GM23248 (cell line): Measurements from ENCODE around the gene LYSMD1. TPM values are rescaled to one million over a fixed set of nuclear protein-coding genes. Genes with fewer than 3 reads are reported as not detected.
A peak's percentile ranks its signal among the peaks of the same experiment; 100 is the strongest.
"Not testable (repeated sequence)": the region's sequence is repeated elsewhere in the genome, so short reads cannot be mapped to it uniquely, and the experiment has no call there.

Experiments used
- DNase-seq: peaks from one replicate; pipeline ENCODE4 v3.0.0-alpha.2; 2015
- H2AFZ ChIP-seq: fragments of 200-600 bp; sonication (generic); 2 replicates; pipeline ENCODE4 v1.6.1; 2016; ENCODE audit warnings: antibody characterized with exemption
- H3F3A ChIP-seq: fragments of 200-600 bp; sonication (generic); 2 replicates; pipeline ENCODE4 v1.6.1; 2016; ENCODE audit warnings: mild to moderate bottlenecking, antibody characterized with exemption, mixed run types; ENCODE audit not compliant: insufficient read depth
- H3K27ac ChIP-seq: fragments of 200-600 bp; sonication (generic); 2 replicates; pipeline ENCODE4 v1.5.1; 2016; ENCODE audit warnings: mild to moderate bottlenecking
- H3K27me3 ChIP-seq: fragments of 200-600 bp; sonication (generic); replicated peaks from 2 replicates; pipeline ENCODE4 v1.6.1; 2016; ENCODE audit warnings: mild to moderate bottlenecking; ENCODE audit not compliant: insufficient read depth
- H3K36me3 ChIP-seq: fragments of 200-600 bp; sonication (generic); 2 replicates; pipeline ENCODE4 v1.6.1; 2016; ENCODE audit warnings: low read depth, mild to moderate bottlenecking
- H3K4me1 ChIP-seq: fragments of 200-600 bp; sonication (generic); 2 replicates; pipeline ENCODE4 v1.6.1; 2016; ENCODE audit warnings: mild to moderate bottlenecking; ENCODE audit not compliant: insufficient read depth
- H3K4me2 ChIP-seq: fragments of 200-600 bp; sonication (generic); one replicate; pipeline ENCODE4 v1.6.1; 2016; ENCODE audit warnings: mild to moderate bottlenecking; ENCODE audit not compliant: unreplicated experiment
- H3K4me3 ChIP-seq: fragments of 200-600 bp; sonication (generic); 2 replicates; pipeline ENCODE4 v1.5.1; 2016; ENCODE audit warnings: mild to moderate bottlenecking
- H3K79me2 ChIP-seq: fragments of 200-600 bp; sonication (generic); 2 replicates; pipeline ENCODE4 v1.6.1; 2016; ENCODE audit warnings: mild to moderate bottlenecking; ENCODE audit not compliant: insufficient read depth
- H3K9ac ChIP-seq: fragments of 200-600 bp; sonication (generic); 2 replicates; pipeline ENCODE4 v1.6.1; 2016; ENCODE audit warnings: mild to moderate bottlenecking
- H3K9me2 ChIP-seq: fragments of 200-600 bp; sonication (generic); 2 replicates; pipeline ENCODE4 v1.6.1; 2016; ENCODE audit warnings: mixed run types, mild to moderate bottlenecking, moderate library complexity; ENCODE audit not compliant: insufficient read depth
- H3K9me3 ChIP-seq: fragments of 200-600 bp; sonication (generic); one replicate; pipeline ENCODE4 v1.6.1; 2017; ENCODE audit warnings: low read depth
- H4K20me1 ChIP-seq: fragments of 200-600 bp; sonication (generic); 2 replicates; pipeline ENCODE4 v1.6.0; 2016; ENCODE audit not compliant: insufficient read depth
- EZH2 ChIP-seq: fragments of 200-600 bp; sonication (generic); IDR thresholded peaks from 2 replicates; pipeline ENCODE4 v1.6.1; 2018; ENCODE audit warnings: antibody characterized with exemption, mild to moderate bottlenecking; ENCODE audit not compliant: insufficient read depth, poor library complexity, severe bottlenecking
- EZH2phosphoT487 ChIP-seq: fragments of 200-600 bp; sonication (generic); IDR thresholded peaks from 2 replicates; pipeline ENCODE4 v1.6.1; 2018; ENCODE audit warnings: antibody characterized with exemption, moderate library complexity, mild to moderate bottlenecking, low read depth; ENCODE audit not compliant: insufficient read depth
- WGBS, 2 experiments: methylation state at CpG; one replicate each; pipeline ENCODE4 v1.1.6; 2015 to 2017; ENCODE audit warnings: low lambda C conversion rate in 2 of 2, low coverage in 1 of 2; ENCODE audit errors: missing lambda C conversion rate in 2 of 2; 5-methylcytosine and 5-hydroxymethylcytosine counted together
- in situ Hi-C: fragments of 300-500 bp; cut with MboI; formaldehyde crosslinking; loops from 2 replicates; pipeline ENCODE4 v1.15.0; 2020
- polyA plus RNA-seq: library from polyadenylated mRNA; unstranded; fragments of >200 nt; fragmentation: Nextera tagmentation; extraction: Ambion mirVana; gene quantifications from 2 replicates; pipeline ENCODE4 v1.2.1, GENCODE V29; 2016
- total RNA-seq: library from RNA; depleted of rRNA; stranded (reverse); fragments of >200 nt; shearing (Covaris generic); gene quantifications from 2 replicates; pipeline ENCODE4 v1.2.3, GENCODE V29; 2014

The LYSMD1 gene
- total and polyA plus RNA-seq, 2 experiments from 2014 or later, result 3.4 to 11.5 TPM

DNA sequence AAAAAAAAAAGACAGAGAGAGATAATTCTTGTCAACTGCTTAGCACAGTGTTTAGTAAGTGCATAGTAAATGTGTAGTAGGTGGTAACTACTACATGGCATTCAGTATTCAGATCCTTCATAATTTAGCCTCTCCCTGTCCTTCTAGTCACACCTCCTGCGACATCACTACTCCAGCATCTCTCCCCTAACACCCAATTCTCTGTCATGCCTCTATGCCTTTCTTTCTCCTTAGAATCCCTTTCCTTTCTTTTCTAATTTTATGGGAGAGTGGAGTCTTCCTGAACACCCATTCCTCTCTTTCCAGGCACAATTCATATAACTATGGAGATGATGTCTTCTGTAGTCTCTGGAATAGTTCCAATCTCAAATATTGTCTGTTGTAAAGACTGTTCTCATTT lies 28.2 kb upstream of the LYSMD1 start:
- peak; percentile 32 for DNase-seq
- in situ Hi-C loops, result no loop called here
- Histone ChIP-seq H2AFZ (no peak overlapping the region), H3K36me3 (no peaks in the 10 kb centered on the region), H3K4me1 (peaks cover 15% of the 10 kb centered on the region), H3K4me3 (no peak overlapping the region), H4K20me1 (no peaks in the 10 kb centered on the region), H3K9ac (no peak overlapping the region), H3K9me3 (no peaks in the 10 kb centered on the region), H3K27me3 (no peaks in the 10 kb centered on the region), H3K9me2 (no peaks in the 10 kb centered on the region), H3K4me2 (no peak overlapping the region), H3K27ac (no peak overlapping the region), H3F3A (peaks cover 21% of the 10 kb centered on the region), H3K79me2 (peaks cover 25% of the 10 kb centered on the region)
- 50 to 62% methylated on average over 1 of the region's 1 CpG for WGBS, 2 experiments
- TF ChIP-seq EZH2 (no peak), EZH2phosphoT487 (no peak)

- no peak for DNase-seq
- Histone ChIP-seq H3K27ac (no peak overlapping the region), H4K20me1 (no peaks in the 10 kb centered on the region), H3K4me3 (no peak overlapping the region), H3K9me2 (no peaks in the 10 kb centered on the region), H3F3A (peaks cover 21% of the 10 kb centered on the region; the same call in 1 of the 2 replicates), H3K9ac (no peak overlapping the region), H3K4me1 (peaks cover 20% of the 10 kb centered on the region), H3K79me2 (peaks cover 27% of the 10 kb centered on the region), H3K9me3 (no peaks in the 10 kb centered on the region), H3K36me3 (no peaks in the 10 kb centered on the region), H3K4me2 (no peak overlapping the region), H2AFZ (no peak overlapping the region), H3K27me3 (no peaks in the 10 kb centered on the region)
- in situ Hi-C loops, result no loop called here
- 74% methylated on average over 6 of the region's 6 CpGs for WGBS, 2 experiments
- TF ChIP-seq EZH2 (no peak), EZH2phosphoT487 (no peak)
Measured at GRCh38 chr1:151193304-151193703, 27.6 kb upstream of the LYSMD1 start.

- Histone ChIP-seq H3K9ac (no peak overlapping the region), H3F3A (peaks cover 16% of the 10 kb centered on the region; the same call in 1 of the 2 replicates), H3K4me2 (no peak overlapping the region), H3K4me3 (no peak overlapping the region), H3K27me3 (no peaks in the 10 kb centered on the region), H4K20me1 (no peaks in the 10 kb centered on the region), H2AFZ (no peak overlapping the region), H3K79me2 (peaks cover 35% of the 10 kb centered on the region), H3K36me3 (no peaks in the 10 kb centered on the region), H3K27ac (no peak overlapping the region), H3K9me3 (no peaks in the 10 kb centered on the region), H3K9me2 (no peaks in the 10 kb centered on the region), H3K4me1 (peaks cover 16% of the 10 kb centered on the region)
- no peak for DNase-seq
- no peak for TF ChIP-seq EZH2
- TF ChIP-seq EZH2phosphoT487, result no peak
- 76 to 77% methylated on average over 7 of the region's 7 CpGs for WGBS, 2 experiments
- in situ Hi-C loops, result no loop called here
Measured at GRCh38 chr1:151192047-151192446, 26.3 kb upstream of the LYSMD1 start.

DNA sequence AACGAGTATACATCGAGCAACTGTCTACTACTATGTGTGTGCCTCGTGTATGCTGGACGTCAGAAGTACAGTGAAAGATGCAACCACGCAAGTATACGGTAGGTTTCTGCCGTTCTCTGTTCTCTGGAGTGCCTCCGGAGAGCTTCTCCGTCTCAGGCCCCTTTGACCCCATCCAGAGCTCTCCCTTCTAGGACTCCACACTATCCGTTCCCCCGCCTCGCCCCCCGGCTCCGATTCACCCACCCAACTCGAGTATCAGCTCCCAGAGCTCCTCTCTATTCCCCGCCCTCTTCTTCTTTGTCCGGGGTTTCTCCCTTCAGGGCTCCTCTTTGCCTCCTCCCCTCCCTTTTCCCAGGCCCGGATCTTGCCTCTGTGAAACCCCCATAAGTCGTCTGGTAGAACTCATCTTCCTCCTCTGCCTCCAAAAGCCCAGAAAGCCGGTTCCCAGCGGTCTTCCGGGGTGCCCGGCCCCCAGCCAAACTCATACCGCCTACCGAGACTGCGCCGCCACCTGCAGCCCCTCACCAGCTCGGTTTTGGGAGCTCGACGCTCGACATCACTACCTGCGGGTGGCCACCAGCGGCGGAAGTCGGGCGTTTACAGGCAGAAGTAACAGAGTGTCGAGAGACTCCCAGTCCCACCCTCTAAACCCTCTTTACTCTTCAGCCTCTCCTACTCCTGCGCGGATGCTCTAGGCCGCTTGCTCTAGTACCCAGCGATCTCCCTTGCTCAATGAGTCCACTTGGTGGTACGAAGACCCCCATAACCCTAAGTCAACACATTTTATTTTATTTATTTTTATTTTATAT lies 24.1 kb upstream of the LYSMD1 start, which contains the start of gene VPS72:
Gene VPS72 (minus strand): TSS at position 561 of the 809 bp plus-strand sequence. CDS start 76 bp downstream, at position 485.
- 1 to 3% methylated on average over 29 to 42 of the region's 42 CpGs for WGBS, 2 experiments
- Histone ChIP-seq H2AFZ (peak within 1 kb of the TSS; percentile 94), H3K9me3 (no peaks in the 10 kb centered on the region), H3K27ac (peak within 1 kb of the TSS; percentile 80), H3K4me1 (peaks cover 12% of the 10 kb centered on the region), H3F3A (peaks cover 10% of the 10 kb centered on the region; the same call in 1 of the 2 replicates), H3K79me2 (peaks cover 48% of the 10 kb centered on the region), H3K9me2 (no peaks in the 10 kb centered on the region), H3K27me3 (no peaks in the 10 kb centered on the region), H3K4me3 (peak within 1 kb of the TSS; percentile 100), H4K20me1 (no peaks in the 10 kb centered on the region), H3K4me2 (peak within 1 kb of the TSS; percentile 96), H3K36me3 (peaks cover 7% of the 10 kb centered on the region), H3K9ac (peak within 1 kb of the TSS; percentile 88)
- in situ Hi-C loops, result no loop called here
- DNase-seq, result peak; percentile 93
- TF ChIP-seq EZH2 (no peak), EZH2phosphoT487 (no peak)

DNA sequence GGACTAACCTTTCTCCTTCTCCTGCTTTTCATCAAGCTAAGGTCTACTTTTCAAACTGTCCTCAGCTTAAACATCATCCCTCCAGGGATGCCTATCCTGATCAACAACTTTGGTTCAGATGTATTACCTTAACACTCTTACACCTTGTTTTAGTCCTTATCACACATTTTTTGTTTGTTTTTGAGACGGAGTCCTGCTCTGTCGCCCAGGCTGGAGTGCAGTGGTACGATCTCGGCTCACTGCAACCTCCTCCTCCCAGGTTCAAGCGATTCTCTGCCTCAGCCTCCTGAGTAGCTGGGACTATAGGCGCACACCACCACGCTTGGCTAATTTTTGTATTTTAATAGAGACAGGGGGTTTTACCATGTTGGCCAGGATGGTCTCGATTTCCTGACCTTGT lies 23.0 kb upstream of the LYSMD1 start:
- peaks cover 48% of the 10 kb centered on the region for H3K79me2 ChIP-seq
- H3K27me3 ChIP-seq, H3K9me2 ChIP-seq, H3K9me3 ChIP-seq, H4K20me1 ChIP-seq, H2AFZ ChIP-seq, H3K27ac ChIP-seq, DNase-seq, H3K4me1 ChIP-seq, in situ Hi-C loops: not testable (repeated sequence)
- H3K36me3 ChIP-seq, result peaks cover 18% of the 10 kb centered on the region
- peak overlapping the region; percentile 100 for H3K4me3 ChIP-seq
- peak overlapping the region; percentile 96 for H3K4me2 ChIP-seq
- H3K9ac ChIP-seq, result peak overlapping the region; percentile 88
- 68 to 70% methylated on average over 8 of the region's 8 CpGs for WGBS, 2 experiments
- H3F3A ChIP-seq, result peaks cover 10% of the 10 kb centered on the region; the same call in 1 of the 2 replicates
